ENCODE results near the gene ATP11A.

ATP11A gene

DNA sequence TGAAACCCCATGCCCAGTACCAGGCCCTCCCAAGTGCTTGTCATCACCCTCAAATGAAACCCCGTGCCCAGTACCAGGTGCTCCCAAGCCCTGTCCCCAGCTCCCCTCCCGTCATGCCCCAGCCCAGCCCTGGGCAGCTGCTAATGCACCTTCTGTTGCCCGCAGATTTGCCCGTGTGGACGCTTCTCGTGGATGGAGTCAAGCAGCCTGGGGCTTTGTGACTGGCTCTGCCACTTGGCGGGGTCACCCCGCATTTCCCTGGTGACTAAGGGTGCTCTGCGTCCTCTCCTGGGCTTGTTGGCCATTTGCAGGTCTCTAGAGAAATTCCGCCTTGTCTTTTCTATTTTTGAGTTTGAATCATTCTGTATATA lies 82.7 kb downstream of the ATP11A start:
- no peak overlapping the region for H2AFZ ChIP-seq (ENCODE audit: low read depth, low read length)
- H3K4me1 ChIP-seq (ENCODE audit: insufficient read depth, low read length) = no peaks in the 10 kb centered on the region

DNA sequence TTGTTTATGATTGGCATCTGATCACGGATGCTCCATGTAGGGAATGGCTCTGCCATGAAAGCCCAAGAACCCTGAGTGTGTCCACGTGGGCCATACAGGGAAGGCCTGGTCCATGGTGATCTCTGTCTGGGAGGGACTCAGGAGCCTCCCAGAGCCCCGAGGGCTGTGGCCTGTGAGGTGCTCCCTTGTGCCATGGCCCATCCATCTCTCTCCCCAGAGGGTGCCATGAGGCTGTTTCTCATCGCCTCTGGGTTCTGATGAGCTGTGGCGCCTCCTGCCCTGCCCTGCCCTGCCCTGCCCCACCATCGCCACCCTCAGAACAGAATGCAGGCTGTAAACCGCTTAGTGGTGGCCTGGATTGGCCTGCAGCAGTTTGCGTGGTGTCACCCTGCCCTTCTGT lies 83.1 kb downstream of the ATP11A start:
- no peaks in the 10 kb centered on the region for H3K4me1 ChIP-seq (ENCODE audit: insufficient read depth, low read length)
- no peak for TF ChIP-seq EZH2 (IDR thresholded peaks at IDR 0.05; ENCODE audit: borderline replicate concordance, low read depth, low read length, severe bottlenecking)
- TF ChIP-seq, protein P1, sequence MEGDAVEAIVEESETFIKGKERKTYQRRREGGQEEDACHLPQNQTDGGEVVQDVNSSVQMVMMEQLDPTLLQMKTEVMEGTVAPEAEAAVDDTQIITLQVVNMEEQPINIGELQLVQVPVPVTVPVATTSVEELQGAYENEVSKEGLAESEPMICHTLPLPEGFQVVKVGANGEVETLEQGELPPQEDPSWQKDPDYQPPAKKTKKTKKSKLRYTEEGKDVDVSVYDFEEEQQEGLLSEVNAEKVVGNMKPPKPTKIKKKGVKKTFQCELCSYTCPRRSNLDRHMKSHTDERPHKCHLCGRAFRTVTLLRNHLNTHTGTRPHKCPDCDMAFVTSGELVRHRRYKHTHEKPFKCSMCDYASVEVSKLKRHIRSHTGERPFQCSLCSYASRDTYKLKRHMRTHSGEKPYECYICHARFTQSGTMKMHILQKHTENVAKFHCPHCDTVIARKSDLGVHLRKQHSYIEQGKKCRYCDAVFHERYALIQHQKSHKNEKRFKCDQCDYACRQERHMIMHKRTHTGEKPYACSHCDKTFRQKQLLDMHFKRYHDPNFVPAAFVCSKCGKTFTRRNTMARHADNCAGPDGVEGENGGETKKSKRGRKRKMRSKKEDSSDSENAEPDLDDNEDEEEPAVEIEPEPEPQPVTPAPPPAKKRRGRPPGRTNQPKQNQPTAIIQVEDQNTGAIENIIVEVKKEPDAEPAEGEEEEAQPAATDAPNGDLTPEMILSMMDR (IDR thresholded peaks at IDR 0.05; ENCODE audit: borderline replicate concordance, extremely low read depth, low read length, poor library complexity, severe bottlenecking) = no peak
- H3K27ac ChIP-seq (ENCODE audit: low read length) = no peak overlapping the region
- ATAC-seq (ENCODE audit: insufficient read depth, low read depth) (no peak), DNase-seq (no peak)
- no peak overlapping the region for H3K4me2 ChIP-seq (ENCODE audit: insufficient read depth, low read length)
- H3K79me2 ChIP-seq (ENCODE audit: insufficient read depth, low read length) = peaks cover 74% of the 10 kb centered on the region
- H4K20me1 ChIP-seq (ENCODE audit: insufficient read depth, low read length) = peaks cover 79% of the 10 kb centered on the region
- no peaks in the 10 kb centered on the region for H3K36me3 ChIP-seq (ENCODE audit: insufficient read depth, low read length)
- no peak overlapping the region for H3K4me3 ChIP-seq (ENCODE audit: low read depth in 1 of 2, low read length in 2 of 2)
- H3K27me3 ChIP-seq (ENCODE audit: insufficient read depth, low read length, poor library complexity) = no peaks in the 10 kb centered on the region
- no peak overlapping the region for H3K9ac ChIP-seq (ENCODE audit: low read depth, low read length)
- no peak overlapping the region for H2AFZ ChIP-seq (ENCODE audit: low read depth, low read length)
- H3K9me3 ChIP-seq (ENCODE audit: insufficient read depth, low read length, severe bottlenecking) = no peaks in the 10 kb centered on the region

More for the DNA sequence above, 82.7 kb downstream of the ATP11A start:
- H3K9ac ChIP-seq (ENCODE audit: low read depth, low read length) = no peak overlapping the region
- DNase-seq (no peak), ATAC-seq (ENCODE audit: insufficient read depth, low read depth) (no peak)
- H3K4me3 ChIP-seq (ENCODE audit: low read depth in 1 of 2, low read length in 2 of 2) = no peak overlapping the region
- no peak for TF ChIP-seq EZH2 (IDR thresholded peaks at IDR 0.05; ENCODE audit: borderline replicate concordance, low read depth, low read length, severe bottlenecking)
- TF ChIP-seq, protein P1 (IDR thresholded peaks at IDR 0.05; ENCODE audit: borderline replicate concordance, extremely low read depth, low read length, poor library complexity, severe bottlenecking) = no peak
- no peak overlapping the region for H3K27ac ChIP-seq (ENCODE audit: low read length)
- no peaks in the 10 kb centered on the region for H3K36me3 ChIP-seq (ENCODE audit: insufficient read depth, low read length)
- H3K27me3 ChIP-seq (ENCODE audit: insufficient read depth, low read length, poor library complexity) = no peaks in the 10 kb centered on the region
- no peaks in the 10 kb centered on the region for H3K9me3 ChIP-seq (ENCODE audit: insufficient read depth, low read length, severe bottlenecking)
- no peak overlapping the region for H3K4me2 ChIP-seq (ENCODE audit: insufficient read depth, low read length)
- H3K79me2 ChIP-seq (ENCODE audit: insufficient read depth, low read length) = peaks cover 72% of the 10 kb centered on the region
- peaks cover 79% of the 10 kb centered on the region for H4K20me1 ChIP-seq (ENCODE audit: insufficient read depth, low read length)

DNA sequence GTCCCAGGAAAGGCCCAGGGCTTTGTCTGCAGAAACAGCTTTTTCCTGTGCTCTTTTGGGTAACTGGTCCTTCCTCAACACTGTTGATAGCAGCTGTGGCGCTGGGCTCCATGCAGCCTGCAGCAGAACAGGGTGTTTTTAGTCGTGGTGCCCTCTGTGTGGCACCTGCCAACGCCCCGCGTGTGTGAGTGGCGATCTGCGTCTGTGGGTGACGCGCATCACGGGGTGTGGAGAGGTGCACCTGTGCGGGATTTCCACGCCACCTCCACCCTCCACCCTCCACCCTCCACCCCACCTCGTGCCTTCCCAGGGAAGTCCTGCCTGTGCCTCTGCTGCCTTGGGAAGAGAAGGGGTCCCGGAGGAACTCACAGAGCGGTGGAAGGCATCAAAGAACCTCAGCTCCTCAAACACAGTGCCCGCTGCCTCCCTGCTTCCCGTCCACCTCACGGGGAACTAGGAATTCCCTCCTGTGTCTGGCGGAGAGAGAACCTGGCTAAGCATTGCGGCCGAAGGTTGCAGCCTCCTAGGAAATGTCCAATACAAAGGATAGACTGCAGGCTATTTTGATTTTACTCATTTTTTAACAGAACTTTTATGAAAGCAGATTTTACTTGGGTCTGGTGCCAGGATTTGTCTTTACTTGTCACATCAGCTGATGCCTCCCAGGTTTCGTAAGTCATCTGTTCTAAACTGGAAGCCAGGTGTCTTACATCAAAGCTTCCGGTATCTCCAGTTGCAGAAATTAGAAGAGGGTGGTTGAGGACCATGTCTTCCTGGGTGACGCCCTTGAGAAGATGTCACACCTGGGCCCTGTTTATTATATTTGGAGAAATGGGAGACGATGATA lies 84.0 kb downstream of the ATP11A start:
- no peak for TF ChIP-seq EZH2 (IDR thresholded peaks at IDR 0.05; ENCODE audit: borderline replicate concordance, low read depth, low read length, severe bottlenecking)
- TF ChIP-seq, protein P1 (IDR thresholded peaks at IDR 0.05; ENCODE audit: borderline replicate concordance, extremely low read depth, low read length, poor library complexity, severe bottlenecking) = no peak
- Histone ChIP-seq H4K20me1 (ENCODE audit: insufficient read depth, low read length) (peaks cover 75% of the 10 kb centered on the region), H3K36me3 (ENCODE audit: insufficient read depth, low read length) (no peaks in the 10 kb centered on the region), H2AFZ (ENCODE audit: low read depth, low read length) (no peak overlapping the region), H3K4me1 (ENCODE audit: insufficient read depth, low read length) (no peaks in the 10 kb centered on the region), H3K9ac (ENCODE audit: low read depth, low read length) (no peak overlapping the region), H3K79me2 (ENCODE audit: insufficient read depth, low read length) (peaks cover 71% of the 10 kb centered on the region), H3K27me3 (ENCODE audit: insufficient read depth, low read length, poor library complexity) (no peaks in the 10 kb centered on the region), H3K4me2 (ENCODE audit: insufficient read depth, low read length) (no peak overlapping the region), H3K9me3 (ENCODE audit: insufficient read depth, low read length, severe bottlenecking) (no peaks in the 10 kb centered on the region), H3K4me3 (ENCODE audit: low read depth in 1 of 2, low read length in 2 of 2) (no peak overlapping the region), H3K27ac (ENCODE audit: low read length) (no peak overlapping the region)
- no peak for ATAC-seq (ENCODE audit: insufficient read depth, low read depth)
- no peak for DNase-seq

Measured in DND-41 (cell line).